Esophagus muscularis mucosa (tissue), 4 donors: ENCODE measurements around the gene EBF4. TPM values are rescaled to one million over a fixed set of nuclear protein-coding genes. Genes with fewer than 3 reads are reported as not detected.

Experiments
- DNase-seq: peaks from one replicate; pipeline ENCODE4 v3.0.0-alpha.2; 2017; ENCODE audit errors: extremely low spot score
- H3K27ac ChIP-seq, 4 donors: fragments of 200-600 bp; sonication (generic); replicated peaks in 1 of 4; 1 replicate in 3 of 4; 2 replicates in 1 of 4; pipeline ENCODE4 v1.5.1; 2016 to 2019; ENCODE audit warnings: mild to moderate bottlenecking in 1 of 4
- H3K27me3 ChIP-seq, 4 donors: fragments of 200-600 bp; sonication (generic); one replicate each; pipeline versions ENCODE4 v1.5.1 to v1.6.0; 2016 to 2019
- H3K36me3 ChIP-seq, 4 donors: fragments of 200-600 bp; sonication (generic); one replicate each; pipeline ENCODE4 v1.5.1; 2016 to 2019
- H3K4me1 ChIP-seq, 4 donors: fragments of 200-600 bp; sonication (generic); one replicate each; pipeline ENCODE4 v1.5.1; 2016 to 2019
- H3K4me3 ChIP-seq, 4 donors: fragments of 200-600 bp; sonication (generic); 1 replicate in 2 of 4; 2 replicates in 2 of 4; pipeline ENCODE4 v1.5.1; 2016 to 2019; ENCODE audit warnings: mild to moderate bottlenecking in 4 of 4, moderate library complexity in 1 of 4
- H3K9me3 ChIP-seq, 4 donors: fragments of 200-600 bp; sonication (generic); 1 replicate in 3 of 4; 2 replicates in 1 of 4; pipeline ENCODE4 v1.5.1; 2016 to 2019
- EP300 ChIP-seq: sonication (generic); formaldehyde crosslinking; IDR thresholded peaks from one replicate; pipeline ENCODE4 v1.6.1; 2017; ENCODE audit warnings: antibody characterized with exemption
- POLR2A ChIP-seq: fragments of 450-650 bp; IDR thresholded peaks from one replicate; pipeline ENCODE4 v1.6.1; 2017; ENCODE audit warnings: antibody characterized with exemption, moderate library complexity, mild to moderate bottlenecking, low read depth
- POLR2AphosphoS5 ChIP-seq, 2 donors: sonication (generic); formaldehyde crosslinking; IDR thresholded peaks; one replicate each; pipeline ENCODE4 v1.6.1; 2017; ENCODE audit warnings: antibody characterized with exemption in 2 of 2
- WGBS: methylation state at CpG from one replicate; pipeline ENCODE4 v1.1.5; 2018; 5-methylcytosine and 5-hydroxymethylcytosine counted together
- intact Hi-C: fragments of 100-400 bp; cut with DNase I; formaldehyde crosslinking; loops from one replicate; pipeline ENCODE4 v1.15.1; 2023
- total RNA-seq, 4 donors: library from RNA; depleted of rRNA; stranded (reverse); fragments of >200 nt; gene quantifications; one replicate each; pipeline versions ENCODE4 v1.1.0 to v1.2.1, GENCODE V29; 2016
- TF ChIP-seq, protein P1 (sequence below), 3 experiments: fragments of 200-600 bp in 2 of 3; fragments of 450-650 bp in 1 of 3; sonication (generic) in 2 of 3; IDR thresholded peaks; one replicate each; pipeline ENCODE4 v1.5.1; 2017 to 2019; ENCODE audit warnings: antibody characterized with exemption in 3 of 3, mild to moderate bottlenecking in 2 of 3, moderate library complexity in 1 of 3

The EBF4 gene
- total RNA-seq, 4 donors from 2014 or later = 23.7 to 46.7 (median 30.1) TPM

DNA sequence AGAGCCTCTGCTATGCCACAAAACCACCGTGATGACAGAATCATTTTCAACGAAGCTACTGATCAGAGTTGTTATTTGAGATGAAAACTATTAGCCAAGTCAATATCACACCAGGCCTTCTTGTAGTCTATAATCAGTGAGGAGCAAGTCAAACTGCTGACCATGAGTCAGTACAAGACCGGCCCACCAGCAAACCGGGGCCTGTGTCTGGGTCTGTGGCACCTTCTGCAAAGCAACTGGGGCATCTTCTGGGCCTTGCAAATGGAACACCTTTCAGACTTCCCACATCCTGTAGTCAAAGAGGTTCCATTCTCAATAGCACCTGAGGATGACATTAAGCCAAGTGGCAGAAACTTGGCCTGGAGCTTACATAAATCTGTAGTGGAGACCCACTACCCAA lies 69.3 kb downstream of the EBF4 start:
- H3K9me3 ChIP-seq = no peaks in the 10 kb centered on the region
- intact Hi-C loops = no loop called here

GRCh38 chr20:2762578-2763131 lies 70.1 kb downstream of the EBF4 start:
- Histone ChIP-seq H3K27ac (no peak overlapping the region), H3K36me3 (no peaks in the 10 kb centered on the region), H3K4me3 (no peak overlapping the region), H3K9me3 (no peaks in the 10 kb centered on the region), H3K4me1 (peaks cover 0 to 4% (median 2%) of the 10 kb centered on the region in 4 donors), H3K27me3 (peaks cover 0 to 87% (median 10%) of the 10 kb centered on the region in 4 donors)
- TF ChIP-seq, protein P1, sequence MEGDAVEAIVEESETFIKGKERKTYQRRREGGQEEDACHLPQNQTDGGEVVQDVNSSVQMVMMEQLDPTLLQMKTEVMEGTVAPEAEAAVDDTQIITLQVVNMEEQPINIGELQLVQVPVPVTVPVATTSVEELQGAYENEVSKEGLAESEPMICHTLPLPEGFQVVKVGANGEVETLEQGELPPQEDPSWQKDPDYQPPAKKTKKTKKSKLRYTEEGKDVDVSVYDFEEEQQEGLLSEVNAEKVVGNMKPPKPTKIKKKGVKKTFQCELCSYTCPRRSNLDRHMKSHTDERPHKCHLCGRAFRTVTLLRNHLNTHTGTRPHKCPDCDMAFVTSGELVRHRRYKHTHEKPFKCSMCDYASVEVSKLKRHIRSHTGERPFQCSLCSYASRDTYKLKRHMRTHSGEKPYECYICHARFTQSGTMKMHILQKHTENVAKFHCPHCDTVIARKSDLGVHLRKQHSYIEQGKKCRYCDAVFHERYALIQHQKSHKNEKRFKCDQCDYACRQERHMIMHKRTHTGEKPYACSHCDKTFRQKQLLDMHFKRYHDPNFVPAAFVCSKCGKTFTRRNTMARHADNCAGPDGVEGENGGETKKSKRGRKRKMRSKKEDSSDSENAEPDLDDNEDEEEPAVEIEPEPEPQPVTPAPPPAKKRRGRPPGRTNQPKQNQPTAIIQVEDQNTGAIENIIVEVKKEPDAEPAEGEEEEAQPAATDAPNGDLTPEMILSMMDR (IDR thresholded peaks at IDR 0.05) = no peak
- no peak for TF ChIP-seq POLR2AphosphoS5 (IDR thresholded peaks at IDR 0.05)
- WGBS = 34% methylated on average over 2 of the region's 2 CpGs
- intact Hi-C loops = no loop called here
- DNase-seq = no peak

More for the DNA sequence above, 69.3 kb downstream of the EBF4 start:
- H3K4me3 ChIP-seq = no peak overlapping the region
- WGBS = 98% methylated on average over 4 of the region's 4 CpGs
- DNase-seq = no peak
- H3K27ac ChIP-seq = no peak overlapping the region
- no peaks in the 10 kb centered on the region for H3K36me3 ChIP-seq
- peaks cover 0 to 88% (median 10%) of the 10 kb centered on the region in 4 donors for H3K27me3 ChIP-seq
- no peaks in the 10 kb centered on the region for H3K4me1 ChIP-seq
- no peak for TF ChIP-seq POLR2AphosphoS5 (IDR thresholded peaks at IDR 0.05)
- TF ChIP-seq, protein P1 (IDR thresholded peaks at IDR 0.05) = no peak
- TF ChIP-seq POLR2A = no peak
- TF ChIP-seq EP300 = no peak

DNA sequence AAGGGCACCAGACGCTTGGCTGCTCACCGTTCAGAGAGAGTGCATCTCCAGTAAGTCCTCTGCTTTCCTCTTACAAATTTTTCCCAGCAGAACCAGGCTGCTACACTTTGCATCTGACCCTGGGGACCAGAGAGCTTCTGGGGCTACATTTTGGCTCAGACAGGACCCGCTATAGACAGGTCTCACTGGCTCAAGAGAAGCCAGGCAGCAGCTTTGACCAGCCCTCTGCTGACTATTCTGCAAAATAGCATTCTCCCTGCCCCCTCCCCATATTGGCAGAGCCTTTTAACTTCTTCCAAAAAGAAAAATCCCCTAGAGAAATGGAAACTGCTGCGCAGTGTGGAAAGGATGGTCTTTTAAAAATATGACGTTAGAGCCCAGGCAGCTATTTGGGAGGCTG lies 70.6 kb downstream of the EBF4 start:
- intact Hi-C loops = no loop called here
- WGBS = 36% methylated on average over 5 of the region's 5 CpGs
- Histone ChIP-seq H3K4me1 (peaks cover 0 to 9% (median 7%) of the 10 kb centered on the region in 4 donors), H3K4me3 (no peak overlapping the region), H3K9me3 (no peaks in the 10 kb centered on the region), H3K36me3 (no peaks in the 10 kb centered on the region), H3K27ac (no peak overlapping the region), H3K27me3 (peaks cover 0 to 87% (median 11%) of the 10 kb centered on the region in 4 donors)
- TF ChIP-seq POLR2A (no peak), POLR2AphosphoS5 (IDR thresholded peaks at IDR 0.05) (no peak), EP300 (no peak)
- TF ChIP-seq, protein P1 (IDR thresholded peaks at IDR 0.05) = no peak
- DNase-seq = no peak

DNA sequence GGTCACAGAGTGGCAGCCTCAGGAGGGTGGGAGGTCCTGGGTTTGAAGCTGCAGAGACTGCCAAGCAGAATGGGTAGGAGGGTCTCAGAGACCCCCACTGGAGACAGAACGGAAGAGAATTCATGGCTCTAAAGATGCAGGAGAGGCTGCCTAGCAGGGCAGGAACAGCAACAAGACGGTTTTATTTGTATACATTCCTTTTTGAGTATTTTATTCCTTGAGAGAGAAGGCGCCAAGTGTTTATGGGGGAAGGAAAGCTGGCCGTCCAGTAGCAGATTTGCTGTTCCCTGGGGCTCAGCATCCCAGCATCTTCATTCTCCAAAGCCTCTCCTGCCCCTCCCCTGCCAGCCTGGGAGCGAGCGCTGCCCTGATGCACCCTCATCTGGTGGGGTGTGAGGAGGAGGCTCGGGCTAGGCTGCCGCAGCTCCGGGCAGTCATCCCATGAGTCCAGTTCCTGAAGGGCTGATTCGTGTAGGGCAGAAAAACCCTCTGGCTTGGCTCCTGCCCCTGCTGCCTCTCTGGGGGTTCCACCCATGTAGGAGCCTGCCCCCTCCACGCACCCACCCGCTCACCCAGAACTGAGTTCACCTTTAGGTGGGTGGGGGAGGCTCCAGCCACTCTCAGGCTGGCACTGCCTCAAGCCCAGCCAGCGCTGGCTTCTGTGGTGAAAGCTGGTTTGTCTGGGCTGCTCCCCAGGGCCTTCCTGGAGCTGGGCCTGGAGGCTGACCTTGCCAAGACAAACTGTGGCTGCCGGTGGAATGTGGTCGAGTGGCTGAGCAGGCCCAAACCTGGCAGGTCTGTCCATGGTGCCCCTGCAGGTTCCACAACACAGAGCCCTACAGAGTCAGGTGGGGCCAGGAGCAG lies 75.4 kb downstream of the EBF4 start:
- Histone ChIP-seq H3K4me1 (peaks cover 0 to 13% (median 11%) of the 10 kb centered on the region in 4 donors), H3K27me3 (peaks cover 0 to 78% (median 14%) of the 10 kb centered on the region in 4 donors), H3K9me3 (no peaks in the 10 kb centered on the region), H3K36me3 (no peaks in the 10 kb centered on the region), H3K27ac (no peak overlapping the region), H3K4me3 (no peak overlapping the region)
- 34% methylated on average over 9 of the region's 15 CpGs for WGBS
- TF ChIP-seq EP300 = no peak
- no peak for TF ChIP-seq POLR2AphosphoS5 (IDR thresholded peaks at IDR 0.05)
- TF ChIP-seq, protein P1 (IDR thresholded peaks at IDR 0.05) = no peak
- TF ChIP-seq POLR2A = no peak
- DNase-seq = no peak
- intact Hi-C loops = no loop called here
